ENCODE measurements around the gene CEMIP2.
A peak's percentile ranks its signal among the peaks of the same experiment; 100 is the strongest.
"Not testable (repeated sequence)": the region's sequence is repeated elsewhere in the genome, so short reads cannot be mapped to it uniquely, and the experiment has no call there.

The CEMIP2 gene

GRCh38 chr9:71677209-71677608 lies 91.1 kb downstream of the CEMIP2 start:
- FAIRE-seq (no peak), DNase-seq (ENCODE audit: insufficient read length, low spot score) (no peak)
- no peak for TF ChIP-seq POLR2A (IDR thresholded peaks at IDR 0.05; ENCODE audit: low read depth, low read length)

- FAIRE-seq, result peak; percentile 84
- DNase-seq (ENCODE audit: insufficient read length, low spot score), result no peak
- no peak for TF ChIP-seq POLR2A (IDR thresholded peaks at IDR 0.05; ENCODE audit: low read depth, low read length)
Measured at GRCh38 chr9:71676460-71676859, 91.9 kb downstream of the CEMIP2 start.

GRCh38 chr9:71675857-71676165 lies 92.5 kb downstream of the CEMIP2 start:
- FAIRE-seq (peak; percentile 27), DNase-seq (ENCODE audit: insufficient read length, low spot score) (no peak)
- no peak for TF ChIP-seq POLR2A (IDR thresholded peaks at IDR 0.05; ENCODE audit: low read depth, low read length)

- no peak for DNase-seq (ENCODE audit: insufficient read length, low spot score)
- FAIRE-seq, result no peak
- no peak for TF ChIP-seq POLR2A (IDR thresholded peaks at IDR 0.05; ENCODE audit: low read depth, low read length)
Measured at GRCh38 chr9:71675105-71675856, 93.0 kb downstream of the CEMIP2 start.

GRCh38 chr9:71672573-71672972 lies 95.7 kb downstream of the CEMIP2 start:
- peak; percentile 86 for FAIRE-seq
- TF ChIP-seq POLR2A (IDR thresholded peaks at IDR 0.05; ENCODE audit: low read depth, low read length), result no peak
- no peak for DNase-seq (ENCODE audit: insufficient read length, low spot score)

GRCh38 chr9:71671289-71671688 lies 97.0 kb downstream of the CEMIP2 start:
- TF ChIP-seq POLR2A (IDR thresholded peaks at IDR 0.05; ENCODE audit: low read depth, low read length), result no peak
- FAIRE-seq (no peak), DNase-seq (ENCODE audit: insufficient read length, low spot score) (no peak)

GRCh38 chr9:71670121-71670520 lies 98.2 kb downstream of the CEMIP2 start:
- peak; percentile 86 for FAIRE-seq
- TF ChIP-seq POLR2A (IDR thresholded peaks at IDR 0.05; ENCODE audit: low read depth, low read length), result no peak
- no peak for DNase-seq (ENCODE audit: insufficient read length, low spot score)

GRCh38 chr9:71669284-71669995 lies 98.9 kb downstream of the CEMIP2 start:
- FAIRE-seq (peak; percentile 75), DNase-seq (ENCODE audit: insufficient read length, low spot score) (no peak)
- no peak for TF ChIP-seq POLR2A (IDR thresholded peaks at IDR 0.05; ENCODE audit: low read depth, low read length)

GRCh38 chr9:71668717-71669116 lies 99.6 kb downstream of the CEMIP2 start:
- TF ChIP-seq POLR2A (IDR thresholded peaks at IDR 0.05; ENCODE audit: low read depth, low read length), result no peak
- FAIRE-seq (no peak), DNase-seq (ENCODE audit: insufficient read length, low spot score) (no peak)

- TF ChIP-seq POLR2A (IDR thresholded peaks at IDR 0.05; ENCODE audit: low read depth, low read length), result no peak
- FAIRE-seq (peak; percentile 41), DNase-seq (ENCODE audit: insufficient read length, low spot score) (no peak)
Measured at GRCh38 chr9:71665247-71665646, 103.1 kb downstream of the CEMIP2 start.

GRCh38 chr9:71664566-71664965 lies 103.7 kb downstream of the CEMIP2 start:
- no peak for DNase-seq (ENCODE audit: insufficient read length, low spot score)
- FAIRE-seq, result no peak

GRCh38 chr9:71663931-71664459 lies 104.3 kb downstream of the CEMIP2 start:
- DNase-seq (ENCODE audit: insufficient read length, low spot score) (no peak), FAIRE-seq (peak; percentile 20)
- TF ChIP-seq POLR2A (IDR thresholded peaks at IDR 0.05; ENCODE audit: low read depth, low read length), result no peak

More at GRCh38 chr9:71664566-71664965, 103.7 kb downstream of the CEMIP2 start:
- no peak for TF ChIP-seq POLR2A (IDR thresholded peaks at IDR 0.05; ENCODE audit: low read depth, low read length)

GRCh38 chr9:71663216-71663615 lies 105.1 kb downstream of the CEMIP2 start:
- TF ChIP-seq POLR2A (IDR thresholded peaks at IDR 0.05; ENCODE audit: low read depth, low read length), result no peak
- no peak for DNase-seq (ENCODE audit: insufficient read length, low spot score)
- peak; percentile 48 for FAIRE-seq

GRCh38 chr9:71662082-71662481 lies 106.2 kb downstream of the CEMIP2 start:
- FAIRE-seq, result no peak
- DNase-seq (ENCODE audit: insufficient read length, low spot score), result no peak
- no peak for TF ChIP-seq POLR2A (IDR thresholded peaks at IDR 0.05; ENCODE audit: low read depth, low read length)

GRCh38 chr9:71657276-71657675 lies 111.0 kb downstream of the CEMIP2 start:
- not testable (repeated sequence) for DNase-seq (ENCODE audit: insufficient read length, low spot score); FAIRE-seq

Measured in H54 (cell line).